ENCODE results near the gene ERBB4. TPM values are rescaled to one million over a fixed set of nuclear protein-coding genes. Genes with fewer than 3 reads are reported as not detected.

Gene ERBB4

Small RNA genes within 50 kb of the gene (small RNA-seq; reads per million reads assigned to genes)
- not detected for gene MIR548F2 (ENCODE audit: insufficient read depth)
- gene RNA5SP119 (ENCODE audit: insufficient read depth) = not detected

Data from neuronal stem cell (in vitro differentiated cells).